ENCODE measurements around the gene ZSCAN10. TPM values are rescaled to one million over a fixed set of nuclear protein-coding genes. Genes with fewer than 3 reads are reported as not detected.

Gene ZSCAN10
- total RNA-seq, 1 experiment from 2014 or later: 0.76 TPM

DNA sequence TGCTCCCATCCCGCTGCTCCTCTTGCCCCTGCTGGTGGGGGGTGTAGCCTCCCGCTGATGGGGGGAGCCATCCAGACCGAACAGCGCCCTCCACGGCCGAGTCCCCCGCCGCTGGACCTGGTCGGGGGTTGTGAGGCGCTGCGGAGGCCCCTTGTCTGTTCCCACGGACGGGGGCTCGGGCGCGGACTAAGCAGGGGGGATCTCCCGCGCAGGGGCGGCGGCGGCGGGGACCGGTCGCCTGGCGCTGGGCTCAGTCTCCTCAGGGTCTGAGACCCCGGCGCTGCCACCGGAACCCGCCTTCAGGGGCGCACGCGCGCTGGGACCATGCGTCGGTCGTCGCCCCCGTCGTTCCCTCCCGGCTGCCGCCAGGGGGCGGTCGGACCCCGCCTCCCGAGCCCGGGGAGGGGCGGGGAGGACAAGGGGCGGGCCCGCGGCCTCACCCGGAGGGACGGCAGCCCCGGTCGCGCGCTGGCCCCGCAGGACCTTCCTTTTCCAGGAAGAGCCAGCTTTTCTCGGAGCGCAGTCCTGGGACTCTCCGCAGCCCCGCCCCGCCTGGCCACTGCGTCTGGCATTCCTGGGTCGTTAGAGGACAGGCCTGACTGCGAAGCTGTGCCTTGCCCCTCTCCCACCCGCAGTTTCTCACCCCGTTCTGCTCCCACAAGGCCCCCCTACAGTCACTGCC is 39.9 kb downstream of the ZSCAN10 start (continued):
- TF ChIP-seq SIN3A (IDR thresholded peaks at IDR 0.05; ENCODE audit: low read depth) (peak; percentile 40; the same call in 1 of the 2 replicates), EZH2 (IDR thresholded peaks at IDR 0.05) (no peak), RAD21 (IDR thresholded peaks at IDR 0.05; ENCODE audit: low read depth) (peak; percentile 89), YY1 (IDR thresholded peaks at IDR 0.05; ENCODE audit: extremely low read depth, insufficient replicate concordance, low read depth, low read length) (peak; percentile 57)

DNA sequence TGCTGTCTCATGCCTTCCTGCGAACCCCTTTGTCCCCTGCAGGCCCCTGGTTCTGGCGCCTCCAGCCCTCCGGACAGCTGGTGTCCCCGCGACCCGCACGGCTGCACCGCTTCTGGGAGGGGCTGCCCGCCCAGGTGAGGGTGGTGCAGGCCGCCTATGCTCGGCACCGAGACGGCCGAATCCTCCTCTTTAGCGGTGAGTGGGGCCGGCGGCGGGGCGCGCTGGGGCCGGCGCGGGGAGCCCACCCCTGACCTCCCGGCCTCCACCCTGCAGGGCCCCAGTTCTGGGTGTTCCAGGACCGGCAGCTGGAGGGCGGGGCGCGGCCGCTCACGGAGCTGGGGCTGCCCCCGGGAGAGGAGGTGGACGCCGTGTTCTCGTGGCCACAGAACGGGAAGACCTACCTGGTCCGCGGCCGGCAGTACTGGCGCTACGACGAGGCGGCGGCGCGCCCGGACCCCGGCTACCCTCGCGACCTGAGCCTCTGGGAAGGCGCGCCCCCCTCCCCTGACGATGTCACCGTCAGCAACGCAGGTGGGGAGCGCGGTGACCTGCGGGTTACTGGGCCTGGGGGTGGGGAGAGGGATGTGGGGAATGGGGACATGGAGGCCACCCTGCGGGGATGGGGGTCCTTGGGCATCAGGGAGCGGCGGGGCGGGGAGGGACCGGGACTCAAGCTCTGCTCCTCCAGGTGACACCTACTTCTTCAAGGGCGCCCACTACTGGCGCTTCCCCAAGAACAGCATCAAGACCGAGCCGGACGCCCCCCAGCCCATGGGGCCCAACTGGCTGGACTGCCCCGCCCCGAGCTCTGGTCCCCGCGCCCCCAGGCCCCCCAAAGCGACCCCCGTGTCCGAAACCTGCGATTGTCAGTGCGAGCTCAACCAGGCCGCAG is 40.7 kb downstream of the ZSCAN10 start:
- intact Hi-C loops (cut with micrococcal nuclease): loop anchor here (2.0 to 10.0 kb wide), 2 partner anchors 70 to 116 kb away; no protein-coding TSS in a partner anchor
- Histone ChIP-seq H3K4me3 (replicated peaks in 1 of 2; ENCODE audit: low read depth in 1 of 2, low read length in 2 of 2) (peak overlapping the region; percentile 81 to 87), H2AFZ (ENCODE audit: low read depth, low read length, poor library complexity, severe bottlenecking) (no peak overlapping the region), H3K4me2 (ENCODE audit: low read length) (peak overlapping the region; percentile 95), H4K20me1 (ENCODE audit: insufficient read depth) (no peaks in the 10 kb centered on the region), H3K9me3 (ENCODE audit: control insufficient read depth in 1 of 2, insufficient read depth in 1 of 2, low read depth in 1 of 2, low read length in 2 of 2) (no peaks in the 10 kb centered on the region), H3K79me2 (ENCODE audit: insufficient read depth, low read length) (no peaks in the 10 kb centered on the region), H3K9ac (ENCODE audit: low read length) (peak overlapping the region; percentile 95), H3K9me2 (ENCODE audit: insufficient read depth) (no peaks in the 10 kb centered on the region), H3K27ac (ENCODE audit: low read depth, low read length) (peak overlapping the region; percentile 84), H3K36me3 (ENCODE audit: control insufficient read depth in 1 of 2, insufficient read depth in 2 of 2, low read length in 2 of 2) (no peaks in the 10 kb centered on the region), H3K27me3 (ENCODE audit: insufficient read depth, low read length) (no peaks in the 10 kb centered on the region), H3K4me1 (ENCODE audit: control insufficient read depth in 1 of 2, insufficient read depth in 2 of 2, low read length in 2 of 2) (peaks cover 0 to 22% of the 10 kb centered on the region in 2 experiments; a peak in 3 of 4 replicates)
- ChIA-PET POLR2A (interaction anchor here (0.6 to 1.7 kb wide), 5 partner anchors 11 to 117 kb away, joined by 3 to 6 read pairs (median 4); partner anchors contain the start of gene TNFRSF12A), CTCF (interaction anchor here (0.6 to 2.5 kb wide), 12 partner anchors 9 to 108 kb away, joined by 3 to 16 read pairs (median 5); no protein-coding TSS in a partner anchor), RAD21 (ENCODE audit: low non-redundant PET in 1 of 2, low total read pairs in 2 of 2, uncharacterized antibody in 2 of 2, unreplicated experiment in 2 of 2) (interaction anchor here in 1 of 2 experiments (1.0 kb wide), 1 partner anchor 27 kb away, joined by 5 read pairs; no protein-coding TSS in a partner anchor)
- ATAC-seq (peak; percentile 72), DNase-seq (ENCODE audit: low read depth, low spot score) (peak; percentile 35)
- TF ChIP-seq, protein P1, sequence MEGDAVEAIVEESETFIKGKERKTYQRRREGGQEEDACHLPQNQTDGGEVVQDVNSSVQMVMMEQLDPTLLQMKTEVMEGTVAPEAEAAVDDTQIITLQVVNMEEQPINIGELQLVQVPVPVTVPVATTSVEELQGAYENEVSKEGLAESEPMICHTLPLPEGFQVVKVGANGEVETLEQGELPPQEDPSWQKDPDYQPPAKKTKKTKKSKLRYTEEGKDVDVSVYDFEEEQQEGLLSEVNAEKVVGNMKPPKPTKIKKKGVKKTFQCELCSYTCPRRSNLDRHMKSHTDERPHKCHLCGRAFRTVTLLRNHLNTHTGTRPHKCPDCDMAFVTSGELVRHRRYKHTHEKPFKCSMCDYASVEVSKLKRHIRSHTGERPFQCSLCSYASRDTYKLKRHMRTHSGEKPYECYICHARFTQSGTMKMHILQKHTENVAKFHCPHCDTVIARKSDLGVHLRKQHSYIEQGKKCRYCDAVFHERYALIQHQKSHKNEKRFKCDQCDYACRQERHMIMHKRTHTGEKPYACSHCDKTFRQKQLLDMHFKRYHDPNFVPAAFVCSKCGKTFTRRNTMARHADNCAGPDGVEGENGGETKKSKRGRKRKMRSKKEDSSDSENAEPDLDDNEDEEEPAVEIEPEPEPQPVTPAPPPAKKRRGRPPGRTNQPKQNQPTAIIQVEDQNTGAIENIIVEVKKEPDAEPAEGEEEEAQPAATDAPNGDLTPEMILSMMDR (IDR thresholded peaks at IDR 0.05 in 2 of 3, conservative IDR thresholded peaks at IDR 0.05 in 1 of 3; ENCODE audit: borderline replicate concordance in 1 of 3, insufficient read depth in 1 of 3, low read depth in 2 of 3, low read length in 2 of 3): peak in 1 of 3 experiments; percentile 23; a peak in 1 of 6 replicates
- no peak for TF ChIP-seq TCF7L2 (IDR thresholded peaks at IDR 0.05; ENCODE audit: borderline replicate concordance, extremely low read depth, insufficient read depth, insufficient read length)
- BruUV-seq (replicated peaks): no TSS peak

Data from HCT116 (cell line).